AG10803 (cell line): ENCODE data around the gene CWC25.
A peak's percentile ranks its signal among the peaks of the same experiment; 100 is the strongest.
"Not testable (repeated sequence)": the region's sequence is repeated elsewhere in the genome, so short reads cannot be mapped to it uniquely, and the experiment has no call there.

Source experiments
- DNase-seq: peaks from one replicate; pipeline ENCODE4 v3.0.0; 2010; ENCODE audit warnings: low read depth
- H3K4me3 ChIP-seq: 2 replicates; pipeline ENCODE4 v1.5.1; 2011; ENCODE audit warnings: mild to moderate bottlenecking, low read length, control low read depth
- CTCF ChIP-seq: conservative IDR thresholded peaks from 2 replicates; pipeline ENCODE4 v1.5.1; 2011; ENCODE audit warnings: mild to moderate bottlenecking, low read length, control low read depth, inconsistent platforms

CWC25 gene

GRCh38 chr17:38864636-38865398, 39.7 kb upstream of the CWC25 start:
- DNase-seq, result no peak
- peak; percentile 57 for TF ChIP-seq CTCF
- no peak overlapping the region for H3K4me3 ChIP-seq

GRCh38 chr17:38861399-38861843, 36.3 kb upstream of the CWC25 start:
- TF ChIP-seq CTCF, result no peak
- DNase-seq, result no peak

GRCh38 chr17:38857271-38857670, 32.1 kb upstream of the CWC25 start:
- TF ChIP-seq CTCF, result no peak
- no peak overlapping the region for H3K4me3 ChIP-seq
- DNase-seq, result no peak

More at GRCh38 chr17:38861399-38861843, 36.3 kb upstream of the CWC25 start:
- H3K4me3 ChIP-seq, result no peak overlapping the region

- H3K4me3 ChIP-seq, result not testable (repeated sequence)
- peak; percentile 89 for DNase-seq
Observed at GRCh38 chr17:38855101-38855714, 30.1 kb upstream of the CWC25 start.

- DNase-seq, result peak; percentile 96
- no peak for TF ChIP-seq CTCF
- H3K4me3 ChIP-seq, result peak within 1 kb of the TSS; percentile 96
Observed at GRCh38 chr17:38853292-38854219, 28.4 kb upstream of the CWC25 start, which contains the start of gene RPL23. Gene RPL23 (minus strand): TSS chr17:38853721. CDS start chr17:38853710, 11 bp downstream.

GRCh38 chr17:38852771-38853291, 27.7 kb upstream of the CWC25 start:
- H3K4me3 ChIP-seq, result peak overlapping the region; percentile 96
- no peak for DNase-seq
- TF ChIP-seq CTCF, result no peak

- peak overlapping the region; percentile 96 for H3K4me3 ChIP-seq
- no peak for TF ChIP-seq CTCF
- no peak for DNase-seq
Observed at GRCh38 chr17:38851434-38851833, 26.3 kb upstream of the CWC25 start.
